HEK293 (cell line): ENCODE results near the gene SLC15A2.

Experiments
- CTCF ChIA-PET: fragments of 350-600 bp; formaldehyde crosslinking; extraction: SDS; loops from one replicate; lab custom pipeline; 2021; ENCODE audit warnings: antibody characterized with exemption; lab: Yijun Ruan, JAX
- POLR2A ChIA-PET: fragments of 300-600 bp; formaldehyde crosslinking; extraction: SDS; loops from one replicate; lab custom pipeline; 2020; ENCODE audit warnings: antibody characterized with exemption, inconsistent platforms; lab: Yijun Ruan, JAX
- H3K27ac ChIP-seq: fragments of 200-500 bp; sonication (Bioruptor generic); 2 replicates; pipeline ENCODE4 v1.5.1; 2014; ENCODE audit warnings: low read depth, low read length, control low read depth, inconsistent platforms; ENCODE audit errors: extremely low read depth
- H3K36me3 ChIP-seq, 2 experiments: fragments of 200-500 bp in 1 of 2; sonication (Bioruptor generic) in 1 of 2; 1 replicate in 1 of 2; 2 replicates in 1 of 2; pipeline ENCODE4 v1.5.1; 2014 to 2017; ENCODE audit warnings: inconsistent platforms in 2 of 2, low read length in 2 of 2; ENCODE audit not compliant: control insufficient read depth in 2 of 2, insufficient read depth in 1 of 2
- H3K4me1 ChIP-seq: fragments of 200-500 bp; sonication (Bioruptor generic); 2 replicates; pipeline ENCODE4 v1.5.1; 2014; ENCODE audit warnings: mild to moderate bottlenecking, low read length, inconsistent platforms; ENCODE audit not compliant: control insufficient read depth, insufficient read depth
- H3K4me3 ChIP-seq: 2 replicates; pipeline ENCODE4 v1.5.1; 2011; ENCODE audit warnings: low read depth, mild to moderate bottlenecking, control low read depth, low read length, moderate library complexity
- H3K9me3 ChIP-seq: fragments of 200-500 bp; sonication (Bioruptor generic); 2 replicates; pipeline ENCODE4 v1.5.1; 2014; ENCODE audit warnings: low read depth, low read length, inconsistent platforms; ENCODE audit not compliant: control insufficient read depth, insufficient read depth
- KLF1 ChIP-seq: fragments of 450-650 bp; formaldehyde crosslinking; IDR thresholded peaks from 2 replicates; pipeline ENCODE4 v1.5.1; 2016; ENCODE audit warnings: missing biosample characterization, missing genetic modification characterization
- KLF10 ChIP-seq: fragments of 450-650 bp; IDR thresholded peaks from 2 replicates; pipeline ENCODE4 v1.5.1; 2018; ENCODE audit warnings: missing biosample characterization, mild to moderate bottlenecking, missing genetic modification characterization
- KLF16 ChIP-seq: fragments of 450-650 bp; formaldehyde crosslinking; IDR thresholded peaks from 2 replicates; pipeline ENCODE4 v1.5.1; 2017; ENCODE audit warnings: missing biosample characterization, missing genetic modification characterization
- REPIN1 ChIP-seq: fragments of 450-650 bp; formaldehyde crosslinking; IDR thresholded peaks from 2 replicates; pipeline ENCODE4 v1.5.1; 2017; ENCODE audit warnings: missing biosample characterization, missing genetic modification characterization, low read depth
- SALL2 ChIP-seq: fragments of 450-650 bp; formaldehyde crosslinking; IDR thresholded peaks from 2 replicates; pipeline ENCODE4 v1.5.0; 2017; ENCODE audit warnings: missing biosample characterization, mild to moderate bottlenecking, missing genetic modification characterization, borderline replicate concordance
- YY2 ChIP-seq: fragments of 450-650 bp; formaldehyde crosslinking; IDR thresholded peaks from 2 replicates; pipeline ENCODE4 v1.5.1; 2016; ENCODE audit warnings: missing biosample characterization, missing genetic modification characterization
- ZBTB1 ChIP-seq: fragments of 450-650 bp; formaldehyde crosslinking; IDR thresholded peaks from 2 replicates; pipeline ENCODE4 v1.5.1; 2016; ENCODE audit warnings: missing biosample characterization, missing genetic modification characterization
- ZFP37 ChIP-seq: fragments of 450-650 bp; formaldehyde crosslinking; IDR thresholded peaks from 2 replicates; pipeline ENCODE4 v1.5.1; 2016; ENCODE audit warnings: missing biosample characterization, missing genetic modification characterization
- ZNF10 ChIP-seq: fragments of 450-650 bp; formaldehyde crosslinking; IDR thresholded peaks from 2 replicates; pipeline ENCODE4 v1.5.1; 2017; ENCODE audit warnings: missing biosample characterization, missing genetic modification characterization
- ZNF140 ChIP-seq: fragments of 450-650 bp; formaldehyde crosslinking; IDR thresholded peaks from 2 replicates; pipeline ENCODE4 v1.5.1; 2016; ENCODE audit warnings: missing biosample characterization, missing genetic modification characterization
- ZNF16 ChIP-seq: fragments of 450-650 bp; formaldehyde crosslinking; IDR thresholded peaks from 2 replicates; pipeline ENCODE4 v1.5.1; 2016; ENCODE audit warnings: low read depth, missing biosample characterization, missing genetic modification characterization
- ZNF223 ChIP-seq: fragments of 450-650 bp; formaldehyde crosslinking; IDR thresholded peaks from 2 replicates; pipeline ENCODE4 v1.5.1; 2016; ENCODE audit warnings: missing biosample characterization, missing genetic modification characterization
- ZNF48 ChIP-seq: fragments of 450-650 bp; formaldehyde crosslinking; IDR thresholded peaks from 2 replicates; pipeline ENCODE4 v1.5.1; 2016; ENCODE audit warnings: missing biosample characterization, missing genetic modification characterization
- ZNF571 ChIP-seq: fragments of 450-650 bp; formaldehyde crosslinking; IDR thresholded peaks from 2 replicates; pipeline ENCODE4 v1.5.0; 2017; ENCODE audit warnings: missing biosample characterization, missing genetic modification characterization
- ZNF664 ChIP-seq: fragments of 450-650 bp; formaldehyde crosslinking; IDR thresholded peaks from 2 replicates; pipeline ENCODE4 v1.5.1; 2016; ENCODE audit warnings: missing biosample characterization, missing genetic modification characterization
- ZNF777 ChIP-seq: fragments of 450-650 bp; formaldehyde crosslinking; IDR thresholded peaks from 2 replicates; pipeline ENCODE4 v1.5.1; 2017; ENCODE audit warnings: missing biosample characterization, missing genetic modification characterization, borderline replicate concordance
- ZNF837 ChIP-seq: fragments of 450-650 bp; formaldehyde crosslinking; IDR thresholded peaks from 2 replicates; pipeline ENCODE4 v1.5.1; 2016; ENCODE audit warnings: missing biosample characterization, missing genetic modification characterization
- TF ChIP-seq, protein P1 (sequence below): fragments of 450-650 bp; formaldehyde crosslinking; IDR thresholded peaks from 2 replicates; pipeline ENCODE4 v1.5.1; 2016; ENCODE audit warnings: missing biosample characterization, missing genetic modification characterization

Gene SLC15A2

GRCh38 chr3:121942116-121942786 lies 48.0 kb downstream of the SLC15A2 start:
- CTCF ChIA-PET: interaction anchor here (0.5 kb wide), 1 partner anchor 38 kb away, joined by 5 read pairs; no protein-coding TSS in a partner anchor
- TF ChIP-seq ZNF10: no peak
- TF ChIP-seq REPIN1 (tag by site-specific recombination): no peak
- no peaks in the 10 kb centered on the region for H3K36me3 ChIP-seq
- H3K4me1 ChIP-seq: no peaks in the 10 kb centered on the region
- H3K9me3 ChIP-seq: no peaks in the 10 kb centered on the region
- H3K27ac ChIP-seq: no peak overlapping the region
- no peak overlapping the region for H3K4me3 ChIP-seq
- POLR2A ChIA-PET: no interaction called here

GRCh38 chr3:121943431-121943830 lies 49.2 kb downstream of the SLC15A2 start:
- CTCF ChIA-PET: no interaction called here

DNA sequence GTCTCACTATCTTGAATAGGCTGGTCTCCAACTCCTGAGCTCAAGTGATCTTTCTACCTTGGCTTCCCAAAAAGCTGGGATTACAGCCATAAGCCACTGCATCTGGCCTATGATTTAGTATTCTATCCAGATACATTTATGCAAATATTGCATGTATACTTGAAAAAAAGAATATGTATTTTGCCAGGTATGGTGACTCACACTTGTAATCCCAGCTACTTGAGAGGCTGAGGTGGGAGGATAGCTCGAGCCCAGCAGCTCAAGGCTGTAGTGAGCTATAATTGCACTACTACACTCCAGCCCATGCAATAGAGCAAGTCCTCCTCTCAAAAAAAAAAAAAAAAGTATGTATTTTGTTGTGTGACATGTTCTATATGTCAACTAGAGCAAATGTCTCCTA lies 54.4 kb downstream of the SLC15A2 start:
- no peak for TF ChIP-seq ZNF16
- TF ChIP-seq ZNF140 (tag by site-specific recombination): no peak
- no peak for TF ChIP-seq KLF16 (tag by site-specific recombination)
- TF ChIP-seq ZNF48 (tag by site-specific recombination): no peak
- no peak for TF ChIP-seq ZBTB1 (tag by site-specific recombination)
- no peak for TF ChIP-seq KLF1 (tag by site-specific recombination)
- TF ChIP-seq ZNF837 (tag by site-specific recombination): no peak
- no peak for TF ChIP-seq ZNF571
- no peak for TF ChIP-seq ZNF664 (tag by site-specific recombination)
- TF ChIP-seq SALL2: no peak
- no peak for TF ChIP-seq ZNF777 (tag by site-specific recombination)
- TF ChIP-seq KLF10 (tag by site-specific recombination): no peak
- TF ChIP-seq, protein P1, sequence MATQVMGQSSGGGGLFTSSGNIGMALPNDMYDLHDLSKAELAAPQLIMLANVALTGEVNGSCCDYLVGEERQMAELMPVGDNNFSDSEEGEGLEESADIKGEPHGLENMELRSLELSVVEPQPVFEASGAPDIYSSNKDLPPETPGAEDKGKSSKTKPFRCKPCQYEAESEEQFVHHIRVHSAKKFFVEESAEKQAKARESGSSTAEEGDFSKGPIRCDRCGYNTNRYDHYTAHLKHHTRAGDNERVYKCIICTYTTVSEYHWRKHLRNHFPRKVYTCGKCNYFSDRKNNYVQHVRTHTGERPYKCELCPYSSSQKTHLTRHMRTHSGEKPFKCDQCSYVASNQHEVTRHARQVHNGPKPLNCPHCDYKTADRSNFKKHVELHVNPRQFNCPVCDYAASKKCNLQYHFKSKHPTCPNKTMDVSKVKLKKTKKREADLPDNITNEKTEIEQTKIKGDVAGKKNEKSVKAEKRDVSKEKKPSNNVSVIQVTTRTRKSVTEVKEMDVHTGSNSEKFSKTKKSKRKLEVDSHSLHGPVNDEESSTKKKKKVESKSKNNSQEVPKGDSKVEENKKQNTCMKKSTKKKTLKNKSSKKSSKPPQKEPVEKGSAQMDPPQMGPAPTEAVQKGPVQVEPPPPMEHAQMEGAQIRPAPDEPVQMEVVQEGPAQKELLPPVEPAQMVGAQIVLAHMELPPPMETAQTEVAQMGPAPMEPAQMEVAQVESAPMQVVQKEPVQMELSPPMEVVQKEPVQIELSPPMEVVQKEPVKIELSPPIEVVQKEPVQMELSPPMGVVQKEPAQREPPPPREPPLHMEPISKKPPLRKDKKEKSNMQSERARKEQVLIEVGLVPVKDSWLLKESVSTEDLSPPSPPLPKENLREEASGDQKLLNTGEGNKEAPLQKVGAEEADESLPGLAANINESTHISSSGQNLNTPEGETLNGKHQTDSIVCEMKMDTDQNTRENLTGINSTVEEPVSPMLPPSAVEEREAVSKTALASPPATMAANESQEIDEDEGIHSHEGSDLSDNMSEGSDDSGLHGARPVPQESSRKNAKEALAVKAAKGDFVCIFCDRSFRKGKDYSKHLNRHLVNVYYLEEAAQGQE (tag by site-specific recombination): no peak
- TF ChIP-seq ZNF223 (tag by site-specific recombination): no peak
- no peak for TF ChIP-seq YY2 (tag by site-specific recombination)
- Histone ChIP-seq H3K4me1 (no peaks in the 10 kb centered on the region), H3K27ac (no peak overlapping the region), H3K4me3 (no peak overlapping the region), H3K36me3 (no peaks in the 10 kb centered on the region), H3K9me3 (no peaks in the 10 kb centered on the region)
- CTCF ChIA-PET: no interaction called here
- POLR2A ChIA-PET: no interaction called here

More at GRCh38 chr3:121943431-121943830, 49.2 kb downstream of the SLC15A2 start:
- no peaks in the 10 kb centered on the region for H3K36me3 ChIP-seq
- no peak overlapping the region for H3K4me3 ChIP-seq
- no peak for TF ChIP-seq ZFP37
- no peaks in the 10 kb centered on the region for H3K4me1 ChIP-seq
- H3K27ac ChIP-seq: no peak overlapping the region
- no peaks in the 10 kb centered on the region for H3K9me3 ChIP-seq
- POLR2A ChIA-PET: no interaction called here
